GM12892 (cell line): Measurements from ENCODE around the gene KLF13.

ENCODE experiments used
- DNase-seq: peaks from one replicate; pipeline ENCODE4 v3.0.0; 2011; ENCODE audit not compliant: insufficient read length
- FAIRE-seq: peaks from 2 replicates; lab custom pipeline; 2011; peaks lifted over from hg19 to GRCh38; lab: Jason Lieb, UNC
- POLR2A ChIP-seq: IDR thresholded peaks from 2 replicates; pipeline ENCODE4 v1.6.1; 2011; ENCODE audit warnings: low read depth, low read length, control low read depth
- POLR2AphosphoS5 ChIP-seq: IDR thresholded peaks from 2 replicates; pipeline ENCODE4 v1.6.1; 2011; ENCODE audit warnings: low read depth, low read length, control low read depth
- TAF1 ChIP-seq: IDR thresholded peaks from 2 replicates; pipeline ENCODE4 v1.6.1; 2011; ENCODE audit warnings: low read depth, mild to moderate bottlenecking, control low read depth, low read length, borderline replicate concordance

Gene KLF13

GRCh38 chr15:31302029-31302657, 24.5 kb upstream of the KLF13 start:
- no peak for DNase-seq
- TF ChIP-seq TAF1, result no peak
- no peak for TF ChIP-seq POLR2AphosphoS5
- TF ChIP-seq POLR2A, result no peak
- no peak for FAIRE-seq

GRCh38 chr15:31302778-31303725, 23.6 kb upstream of the KLF13 start:
- TF ChIP-seq POLR2A, result no peak
- TF ChIP-seq TAF1, result no peak
- no peak for TF ChIP-seq POLR2AphosphoS5
- no peak for DNase-seq
- FAIRE-seq, result peak; percentile 88

- DNase-seq, result no peak
- TF ChIP-seq POLR2AphosphoS5, result no peak
- TF ChIP-seq TAF1, result no peak
- no peak for TF ChIP-seq POLR2A
- FAIRE-seq, result no peak
Observed at GRCh38 chr15:31303726-31304648, 22.6 kb upstream of the KLF13 start.

- no peak for TF ChIP-seq TAF1
- TF ChIP-seq POLR2AphosphoS5, result no peak
- no peak for TF ChIP-seq POLR2A
- no peak for DNase-seq
- no peak for FAIRE-seq
Observed at GRCh38 chr15:31304751-31305365, 21.8 kb upstream of the KLF13 start.

GRCh38 chr15:31305375-31305774, 21.3 kb upstream of the KLF13 start:
- DNase-seq (no peak), FAIRE-seq (no peak)
- no peak for TF ChIP-seq POLR2A
- TF ChIP-seq POLR2AphosphoS5, result no peak
- no peak for TF ChIP-seq TAF1

GRCh38 chr15:31305796-31306425, 20.7 kb upstream of the KLF13 start:
- TF ChIP-seq POLR2A, result no peak
- no peak for TF ChIP-seq TAF1
- TF ChIP-seq POLR2AphosphoS5, result no peak
- FAIRE-seq (no peak), DNase-seq (no peak)

- FAIRE-seq, result peak; percentile 74
- no peak for DNase-seq
- TF ChIP-seq TAF1, result no peak
- TF ChIP-seq POLR2A, result no peak
- no peak for TF ChIP-seq POLR2AphosphoS5
Observed at GRCh38 chr15:31306426-31307269, 20.0 kb upstream of the KLF13 start.

GRCh38 chr15:31307270-31308184, 19.1 kb upstream of the KLF13 start:
- TF ChIP-seq POLR2AphosphoS5 (no peak), POLR2A (no peak), TAF1 (no peak)
- FAIRE-seq, result peak; percentile 63

More at GRCh38 chr15:31307270-31308184, 19.1 kb upstream of the KLF13 start:
- DNase-seq, result no peak
